HG03097 (cell line): Measurements from ENCODE around the gene SLC22A23.

Experiments
- ATAC-seq: cut with Tn5 transposase; IDR thresholded peaks from one replicate; pipeline ENCODE4 v1.9.1; 2021; ENCODE audit not compliant: unreplicated experiment, low FRiP score

The SLC22A23 gene

DNA sequence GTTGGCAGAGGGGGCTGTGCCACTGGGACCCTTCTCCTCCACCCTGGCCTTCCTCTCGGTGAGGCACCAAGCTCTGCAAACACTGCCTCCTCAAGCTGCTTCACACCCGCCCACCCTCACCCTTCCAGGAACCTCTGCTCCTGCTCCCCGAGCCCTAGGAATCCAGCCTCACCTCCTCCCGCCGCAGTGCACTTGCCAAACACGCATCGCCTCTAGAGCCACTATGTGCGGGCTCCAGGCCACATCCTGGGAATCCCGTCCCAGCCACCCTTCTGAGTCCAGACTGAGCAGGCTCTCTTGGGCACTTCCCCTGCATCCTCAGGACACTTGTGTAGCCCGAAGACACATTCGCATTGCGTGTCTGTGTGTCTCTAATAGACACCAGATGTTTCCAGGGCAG lies 179.6 kb downstream of the SLC22A23 start:
- no peak for ATAC-seq

GRCh38 chr6:3276174-3277167 lies 180.4 kb downstream of the SLC22A23 start:
- ATAC-seq, result no peak

- ATAC-seq, result no peak
Measured at GRCh38 chr6:3273707-3274521, 182.9 kb downstream of the SLC22A23 start.

- ATAC-seq, result no peak
Measured at GRCh38 chr6:3272911-3273547, 183.8 kb downstream of the SLC22A23 start.

DNA sequence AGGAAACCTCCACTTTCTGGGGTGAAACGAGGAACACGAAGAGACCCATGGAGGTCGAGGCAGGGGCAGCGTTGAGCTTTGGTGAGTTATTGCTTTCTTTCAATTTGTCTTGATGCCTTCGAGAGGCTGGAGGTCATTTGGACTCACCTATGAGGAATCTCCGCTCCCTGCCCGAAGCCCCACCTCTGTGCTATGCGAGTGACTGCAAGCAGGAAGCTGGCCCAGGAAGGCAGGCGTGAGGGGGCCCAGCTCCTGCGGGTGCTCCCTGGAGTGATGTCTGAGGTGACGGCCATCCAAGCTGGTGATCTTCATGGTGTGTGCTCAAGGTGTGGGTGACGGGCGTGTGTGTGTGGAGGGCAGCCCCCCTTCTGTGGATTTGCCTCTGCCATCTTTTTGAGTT lies 185.1 kb downstream of the SLC22A23 start:
- ATAC-seq, result no peak

DNA sequence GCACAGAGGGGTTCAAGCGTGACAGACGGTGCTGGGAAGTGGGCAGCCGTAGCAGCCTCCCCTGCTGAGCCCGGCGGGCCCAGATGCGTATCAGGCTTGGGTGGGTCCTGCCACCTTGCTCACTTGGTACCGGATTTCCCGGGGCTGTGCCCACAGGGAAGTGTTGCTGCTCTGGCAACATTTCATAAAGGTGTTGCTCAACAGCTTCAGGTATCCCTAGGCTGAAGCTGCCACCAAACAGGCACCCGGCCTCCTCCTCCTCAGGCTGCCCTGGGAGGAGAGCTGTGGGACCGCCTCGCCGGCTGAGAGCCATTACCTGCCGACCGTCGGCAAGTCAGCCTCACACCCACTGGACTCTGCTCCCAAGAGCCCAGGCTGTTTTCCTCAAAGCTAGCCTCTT lies 186.6 kb downstream of the SLC22A23 start:
- no peak for ATAC-seq

- ATAC-seq, result no peak
Measured at GRCh38 chr6:3269281-3269975, 187.4 kb downstream of the SLC22A23 start.

GRCh38 chr6:3268680-3269079 lies 188.2 kb downstream of the SLC22A23 start:
- ATAC-seq, result no peak

DNA sequence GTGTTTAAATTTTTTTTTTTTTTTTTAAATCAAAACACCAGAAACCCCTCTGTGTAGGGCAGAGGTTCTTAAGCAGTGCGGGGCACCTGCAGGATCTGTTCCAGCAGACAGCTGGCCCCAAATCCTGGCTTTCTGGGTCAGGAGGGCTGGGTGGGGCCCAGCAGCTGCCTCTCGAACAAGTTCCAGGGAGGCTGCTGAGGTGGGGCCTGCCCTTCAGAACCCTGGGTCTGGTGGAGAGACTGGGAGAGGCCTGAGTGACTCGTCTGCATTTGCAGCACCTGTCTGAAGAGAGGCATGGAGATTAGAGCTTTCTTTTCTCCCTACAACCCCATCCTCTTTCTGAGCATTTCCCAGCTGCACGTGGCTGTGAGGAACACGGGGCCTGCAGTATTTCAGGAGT lies 189.7 kb downstream of the SLC22A23 start:
- no peak for ATAC-seq

DNA sequence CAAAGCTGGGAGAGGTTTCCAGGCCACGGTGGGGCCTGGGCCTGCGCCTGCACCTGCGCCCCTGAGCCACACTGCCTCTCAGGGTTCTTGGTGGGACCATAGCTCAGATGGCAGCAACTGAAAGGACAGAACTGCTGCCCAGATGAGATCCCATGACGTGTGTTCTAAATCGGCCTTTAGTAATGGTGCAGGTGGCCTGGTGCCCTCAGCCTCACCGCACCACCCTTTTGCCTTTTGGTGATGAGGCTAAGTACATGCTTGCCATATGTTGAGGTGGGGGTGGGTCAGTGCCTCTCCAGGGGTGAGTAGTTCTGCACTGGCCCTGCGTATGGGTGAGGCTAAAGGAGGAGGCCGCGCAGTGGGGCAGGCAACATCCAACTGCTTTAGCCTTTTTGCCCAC lies 190.7 kb downstream of the SLC22A23 start:
- no peak for ATAC-seq

GRCh38 chr6:3265671-3266070 lies 191.2 kb downstream of the SLC22A23 start:
- no peak for ATAC-seq

- no peak for ATAC-seq
Measured at GRCh38 chr6:3264356-3264755, 192.5 kb downstream of the SLC22A23 start.

DNA sequence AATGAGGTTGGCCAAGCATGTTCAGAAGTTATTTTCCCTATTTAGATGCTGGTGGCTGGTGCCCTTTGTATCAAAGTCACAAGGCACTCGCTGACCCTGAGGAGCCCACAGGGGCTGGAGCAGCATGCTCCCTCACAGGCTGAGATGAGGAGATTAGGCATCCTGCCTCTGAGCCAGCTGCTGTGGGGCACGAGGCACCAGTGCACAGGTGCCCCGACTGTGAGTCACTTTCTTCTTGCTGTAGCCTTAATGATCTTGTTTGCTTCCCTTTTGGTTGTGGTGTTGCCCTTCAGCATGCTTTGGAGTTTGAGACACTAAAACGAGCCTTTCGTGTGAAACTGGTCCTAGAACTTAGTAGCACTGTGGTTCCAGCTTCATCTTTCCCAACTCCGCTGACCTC lies 193.8 kb downstream of the SLC22A23 start:
- no peak for ATAC-seq

GRCh38 chr6:3261921-3262320 lies 194.9 kb downstream of the SLC22A23 start:
- no peak for ATAC-seq

GRCh38 chr6:3261518-3261820 lies 195.4 kb downstream of the SLC22A23 start:
- ATAC-seq, result no peak

DNA sequence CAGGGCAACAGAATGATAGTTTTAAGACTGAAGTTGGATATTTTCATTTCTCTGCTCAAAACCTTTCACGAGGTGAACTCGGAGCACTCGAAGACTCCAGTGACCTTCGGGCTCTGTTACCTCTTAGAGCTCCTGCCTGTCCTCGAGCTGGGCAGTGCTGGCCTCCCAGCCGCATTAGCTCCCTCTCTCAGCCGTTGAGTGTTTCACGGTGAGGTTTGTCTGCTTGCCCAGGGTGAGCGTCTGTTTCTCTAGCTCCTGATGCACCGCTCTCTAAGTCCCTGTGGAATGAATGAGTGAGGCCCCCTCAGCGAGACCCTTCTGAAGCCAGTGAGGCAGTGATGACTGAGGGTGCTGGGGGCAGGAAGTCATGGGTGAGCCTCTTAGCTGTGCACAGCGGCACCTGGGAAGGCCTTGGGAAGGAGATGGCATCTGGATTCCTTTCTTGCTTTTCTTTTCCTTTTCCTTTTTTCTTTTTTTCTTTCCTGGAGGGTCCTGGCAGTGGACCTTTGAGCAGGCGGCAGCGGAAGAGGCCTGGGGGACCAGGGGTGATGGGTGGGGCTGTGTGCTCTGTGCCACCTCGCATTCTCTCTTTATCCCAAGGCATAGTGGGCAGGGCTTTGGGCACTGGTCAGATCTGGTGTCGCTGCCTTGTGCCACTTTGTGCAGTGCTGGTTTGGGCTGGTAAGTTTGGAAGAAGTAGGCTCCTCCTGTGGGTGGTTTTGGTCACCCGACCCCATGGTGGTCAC lies 195.9 kb downstream of the SLC22A23 start:
- ATAC-seq, result no peak

DNA sequence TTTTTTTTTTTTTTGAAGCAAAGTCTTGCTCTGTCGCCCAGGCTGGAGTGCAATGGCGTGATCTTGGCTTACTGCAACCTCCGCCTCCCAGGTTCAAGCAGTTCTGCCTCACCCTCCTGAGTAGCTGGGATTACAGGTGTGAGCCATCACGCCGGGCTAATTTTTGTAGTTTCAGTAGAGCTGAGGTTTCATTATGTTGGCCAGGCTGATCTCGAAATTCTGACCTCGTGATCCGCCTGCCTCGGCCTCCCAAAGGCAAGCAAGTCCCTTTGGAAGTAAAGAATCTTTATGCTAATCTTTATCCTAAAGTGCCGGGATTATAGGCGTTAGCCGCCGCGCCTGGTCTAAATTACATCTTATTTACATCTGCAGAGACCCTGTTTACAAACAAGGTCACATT lies 196.6 kb downstream of the SLC22A23 start:
- ATAC-seq, result no peak

GRCh38 chr6:3259491-3259958 lies 197.3 kb downstream of the SLC22A23 start:
- peak; percentile 11 for ATAC-seq

DNA sequence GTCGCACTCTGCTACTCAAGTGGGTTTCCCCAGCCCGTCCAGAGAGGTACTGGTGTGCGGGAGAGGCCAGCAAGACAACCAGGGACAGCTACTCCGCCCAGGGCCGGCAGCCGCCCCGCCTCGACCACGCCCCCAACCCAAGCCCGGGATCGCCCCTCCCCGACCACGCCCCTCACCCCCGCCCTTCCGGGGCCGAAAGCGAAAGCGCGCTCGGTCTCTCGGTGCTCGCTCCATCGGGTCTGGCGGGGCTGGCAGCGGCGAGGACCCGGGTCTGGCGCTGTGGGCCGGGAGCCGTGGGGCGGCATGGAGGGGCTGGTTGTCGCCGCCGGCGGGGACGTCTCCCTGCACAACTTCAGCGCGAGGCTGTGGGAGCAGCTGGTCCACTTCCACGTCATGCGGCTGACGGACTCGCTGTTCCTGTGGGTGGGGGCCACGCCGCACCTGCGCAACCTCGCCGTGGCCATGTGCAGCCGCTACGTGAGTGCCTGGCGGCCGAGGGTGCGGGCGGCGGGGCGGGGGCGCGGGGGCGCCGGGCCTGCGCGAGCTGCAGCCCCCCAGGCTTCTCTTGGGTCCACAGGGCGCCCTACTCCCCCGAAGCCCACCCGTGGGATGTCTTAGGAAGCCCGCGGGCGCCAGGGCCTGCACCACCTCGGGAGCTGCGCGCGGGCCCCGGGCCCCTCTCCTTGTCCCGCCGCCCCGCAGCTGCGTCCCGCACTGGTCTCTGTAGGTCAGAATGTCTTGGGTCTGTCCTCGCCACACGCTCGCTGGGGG lies 197.9 kb downstream of the SLC22A23 start, which contains the start of gene PSMG4:
Gene PSMG4 (plus strand): TSS at position 228 of the 771 bp plus-strand sequence. CDS start 76 bp downstream, at position 304.
- ATAC-seq, result peak; percentile 80
